K562 (cell line): ENCODE measurements around the gene EPB41L2. TPM values are rescaled to one million over a fixed set of nuclear protein-coding genes. Genes with fewer than 3 reads are reported as not detected.

Experiments used
- ATAC-seq: fragments of 200-7000 bp; cut with Tn5 transposase; 3 replicates; pipeline ENCODE4 v1.9.1; 2020; ENCODE audit warnings: moderate library complexity
- BruUV-seq: library from RNA; stranded (reverse); fragments of 400-500 nt; replicated peaks from 2 replicates; lab custom pipeline; 2021; lab: Mats Ljungman, UMichigan
- CTCF ChIA-PET: fragments of 300-600 bp; formaldehyde crosslinking; extraction: SDS; loops from one replicate; lab custom pipeline; 2021; ENCODE audit warnings: low intra/inter-chr PET ratio; lab: Yijun Ruan, JAX
- POLR2A ChIA-PET: fragments of 300-600, 350-650 bp; sonication (Branson Sonifier 250); formaldehyde crosslinking; extraction: SDS; loops from one replicate; lab custom pipeline; 2021; ENCODE audit warnings: antibody characterized with exemption, inconsistent platforms; lab: Yijun Ruan, JAX
- DNase-seq, 4 experiments: peaks; one replicate each; pipeline versions ENCODE4 v3.0.0 to v3.0.0-alpha.2; 2011 to 2018; ENCODE audit warnings: low spot score in 3 of 4, mixed read lengths in 3 of 4; ENCODE audit errors: extremely low read depth in 1 of 4
- FAIRE-seq: peaks from 2 replicates; lab custom pipeline; 2011; peaks lifted over from hg19 to GRCh38; lab: Jason Lieb, UNC
- H2AFZ ChIP-seq: 2 replicates; pipeline ENCODE4 v1.6.0; 2011; ENCODE audit warnings: low read depth, low read length, control low read depth, inconsistent platforms
- H3K27ac ChIP-seq: fragments of 200-600 bp; 3 replicates; pipeline ENCODE4 v1.8.0; 2011; ENCODE audit warnings: low read depth, mild to moderate bottlenecking, control low read depth, inconsistent platforms, low read length, moderate library complexity, mixed read lengths; ENCODE audit errors: extremely low read depth
- H3K27me3 ChIP-seq, 2 experiments: fragments of 300-600 bp in 1 of 2; 2 replicates in 1 of 2; 3 replicates in 1 of 2; pipeline versions ENCODE4 v1.6.0 to v1.8.0; 2011; ENCODE audit warnings: inconsistent platforms in 2 of 2, low read length in 2 of 2, mild to moderate bottlenecking in 1 of 2, mixed read lengths in 1 of 2, moderate library complexity in 1 of 2; ENCODE audit not compliant: control insufficient read depth in 2 of 2, insufficient read depth in 2 of 2
- H3K36me3 ChIP-seq: fragments of 300-600 bp; 3 replicates; pipeline ENCODE4 v1.8.0; 2011; ENCODE audit warnings: mild to moderate bottlenecking, low read length, inconsistent platforms; ENCODE audit not compliant: control insufficient read depth, insufficient read depth
- H3K4me1 ChIP-seq, 2 experiments: fragments of 200-600 bp in 1 of 2; replicated peaks in 1 of 2; 2 replicates in 1 of 2; 3 replicates in 1 of 2; pipeline versions ENCODE4 v1.5.1 to v1.8.0; 2011; ENCODE audit warnings: inconsistent platforms in 2 of 2, low read length in 2 of 2, mild to moderate bottlenecking in 1 of 2, mixed read lengths in 1 of 2, moderate library complexity in 1 of 2; ENCODE audit not compliant: control insufficient read depth in 2 of 2, insufficient read depth in 2 of 2
- H3K4me2 ChIP-seq: 2 replicates; pipeline ENCODE4 v1.6.1; 2011; ENCODE audit warnings: low read length, control low read depth, inconsistent platforms, mixed read lengths; ENCODE audit not compliant: insufficient read depth
- H3K4me3 ChIP-seq: fragments of 200-600 bp; sonication (generic), shearing (Covaris generic); 2 replicates; pipeline ENCODE4 v1.5.1; 2016; ENCODE audit warnings: control low read depth, inconsistent platforms
- H3K79me2 ChIP-seq: fragments of 200-600 bp; 3 replicates; pipeline ENCODE4 v1.8.0; 2011; ENCODE audit warnings: low read length, inconsistent platforms; ENCODE audit not compliant: control insufficient read depth, insufficient read depth
- H3K9ac ChIP-seq, 2 experiments: 2 replicates each; pipeline versions ENCODE4 v1.6.0 to v1.6.1; 2011; ENCODE audit warnings: low read depth in 2 of 2, low read length in 2 of 2, control low read depth in 1 of 2, inconsistent platforms in 1 of 2, mild to moderate bottlenecking in 1 of 2, mixed read lengths in 1 of 2; ENCODE audit not compliant: insufficient read depth in 1 of 2
- H3K9me1 ChIP-seq: one replicate; pipeline ENCODE4 v1.6.0; 2011; ENCODE audit warnings: inconsistent platforms, mild to moderate bottlenecking, low read length, moderate library complexity; ENCODE audit not compliant: control insufficient read depth, insufficient read depth
- H3K9me3 ChIP-seq: replicated peaks from 2 replicates; pipeline ENCODE4 v1.5.1; 2011; ENCODE audit warnings: low read depth, low read length, inconsistent platforms; ENCODE audit not compliant: control insufficient read depth, insufficient read depth
- H4K20me1 ChIP-seq: replicated peaks from 2 replicates; pipeline ENCODE4 v1.6.1; 2011; ENCODE audit warnings: low read length, inconsistent platforms, mixed read lengths; ENCODE audit not compliant: control insufficient read depth, insufficient read depth
- BHLHE40 ChIP-seq: IDR thresholded peaks from 2 replicates; pipeline ENCODE4 v1.6.1; 2011; ENCODE audit warnings: low read length, improper control_type of control experiment
- CCNT2 ChIP-seq: IDR thresholded peaks from 2 replicates; pipeline ENCODE4 v1.6.1; 2011; ENCODE audit warnings: borderline replicate concordance, low read depth, mild to moderate bottlenecking, moderate library complexity, mixed read lengths, low read length; ENCODE audit not compliant: insufficient read length; ENCODE audit errors: extremely low read depth
- E2F1 ChIP-seq: sonication (generic); formaldehyde crosslinking; IDR thresholded peaks from 2 replicates; pipeline ENCODE4 v1.8.1; 2023; ENCODE audit warnings: mild to moderate bottlenecking, missing genetic modification reagents, moderate library complexity
- HNRNPH1 ChIP-seq: fragments of 200-400 bp; formaldehyde crosslinking; optimal IDR thresholded peaks from 2 replicates; pipeline ENCODE3; 2017; ENCODE audit warnings: low read depth, mild to moderate bottlenecking, low read length, moderate library complexity
- MLX ChIP-seq, 2 experiments: fragments of 450-650 bp in 1 of 2; sonication (generic) in 1 of 2; formaldehyde crosslinking; conservative IDR thresholded peaks; 2 replicates each; pipeline versions ENCODE4 v1.4.0 to v1.8.1; 2020 to 2022; ENCODE audit warnings: mild to moderate bottlenecking in 1 of 2, missing genetic modification reagents in 1 of 2
- SMAD1 ChIP-seq: fragments of 150-350 bp; IDR thresholded peaks from 2 replicates; pipeline ENCODE4 v1.6.1; 2014; ENCODE audit warnings: low read length, low read depth; ENCODE audit not compliant: partially characterized antibody
- TARDBP ChIP-seq: fragments of 450-650 bp; IDR thresholded peaks from 2 replicates; pipeline ENCODE4 v1.6.1; 2016
- WGBS: fragments of 100-300 bp; shearing (Covaris generic); methylation state at CpG from one replicate; pipeline ENCODE4 v1.1.6; 2016; ENCODE audit warnings: low coverage, mixed read lengths; ENCODE audit not compliant: insufficient coverage; ENCODE audit errors: missing lambda C conversion rate; 5-methylcytosine and 5-hydroxymethylcytosine counted together
- in situ Hi-C: fragments of 300-500 bp; cut with MboI; formaldehyde crosslinking; loops from 4 replicates; pipeline ENCODE4 v1.15.0; 2018; ENCODE audit warnings: inconsistent platforms, mixed read lengths
- intact Hi-C: fragments of 100-400 bp; cut with micrococcal nuclease; formaldehyde crosslinking; loops from 2 replicates; pipeline ENCODE4 v1.14.2; 2022
- polyA plus RNA-seq, 8 experiments: library from polyadenylated mRNA; depleted of rRNA in 4 of 8; stranded (reverse) in 5 of 8; unstranded in 3 of 8; fragments of >200 nt; fragmentation: Nextera tagmentation in 2 of 8; fragmentation: Illumina TruSeq in 1 of 8; extraction: Ambion mirVana in 2 of 8; extraction: Trizol in 1 of 8; gene quantifications; 2 replicates each; pipeline versions ENCODE4 v1.2.1 to v1.2.3, GENCODE V29; 2011 to 2014; ENCODE audit warnings: inconsistent platforms in 1 of 8, missing spikeins in 1 of 8
- total RNA-seq, 7 experiments: library from RNA; depleted of rRNA in 6 of 7; stranded (reverse); fragments of >200 nt in 6 of 7; fragmentation: Illumina TruSeq in 2 of 7; extraction: Trizol in 2 of 7; gene quantifications; 2 replicates each; pipeline versions ENCODE4 v1.2.1 to v1.2.3, GENCODE V29; 2011 to 2021; ENCODE audit warnings: low replicate concordance in 1 of 7

EPB41L2 gene
- total and polyA plus RNA-seq, 9 of the 15 experiments (the other 6 are each of a cell fraction or from before 2014, with no cell fraction given): 5.1 to 53.6 (median 25.0) TPM

DNA sequence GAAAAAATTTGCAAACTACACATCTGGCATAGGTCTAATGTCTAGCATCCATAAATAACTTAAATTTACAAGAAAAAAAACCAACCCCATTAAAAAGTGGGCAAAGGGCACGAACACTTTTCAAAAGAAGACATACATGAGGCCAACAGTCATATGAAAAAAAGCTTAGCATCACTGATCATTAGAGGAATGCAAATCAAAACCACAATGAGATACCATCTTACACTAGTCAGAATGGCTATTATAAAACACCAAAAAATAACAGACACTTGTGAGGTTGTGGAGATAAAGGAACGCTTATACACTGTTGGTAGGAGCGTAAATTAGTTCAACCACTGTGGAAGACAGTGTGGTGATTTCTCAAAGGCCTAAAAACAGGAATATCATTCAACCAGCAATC is 33.7 kb upstream of the EPB41L2 start:
- in situ Hi-C loops: no loop called here
- Histone ChIP-seq H3K9me3 (no peaks in the 10 kb centered on the region), H3K4me3 (no peak overlapping the region), H3K9ac (no peak overlapping the region), H3K9me1 (no peaks in the 10 kb centered on the region), H3K4me1 (no peaks in the 10 kb centered on the region), H2AFZ (no peak overlapping the region), H3K79me2 (no peaks in the 10 kb centered on the region), H3K36me3 (no peaks in the 10 kb centered on the region), H4K20me1 (no peaks in the 10 kb centered on the region), H3K27me3 (no peaks in the 10 kb centered on the region), H3K27ac (no peak overlapping the region), H3K4me2 (no peak overlapping the region)
- no peak for ATAC-seq
- BruUV-seq: no TSS peak
- no peak for DNase-seq
- TF ChIP-seq SMAD1: no peak
- no peak for TF ChIP-seq TARDBP
- TF ChIP-seq MLX (CRISPR knock-in tag; conservative IDR thresholded peaks at IDR 0.05): no peak
- TF ChIP-seq E2F1 (CRISPR knock-in tag): no peak
- TF ChIP-seq CCNT2: no peak
- no peak for TF ChIP-seq HNRNPH1
- TF ChIP-seq BHLHE40: no peak
- ChIA-PET POLR2A (no interaction called here), CTCF (no interaction called here)
- no peak for FAIRE-seq
- intact Hi-C loops: no loop called here
- 2% methylated on average over 3 of the region's 3 CpGs for WGBS
